ENCODE measurements around the gene PTTG1. TPM values are rescaled to one million over a fixed set of nuclear protein-coding genes. Genes with fewer than 3 reads are reported as not detected.

The PTTG1 gene
- 10 to 100 TPM in 1 of 10 donors, 1 to 10 TPM in 4, under 1 TPM in 4, not detected in 1; 0.32 to 17.5 (median 1.4) TPM for total RNA-seq
- 1 to 10 TPM; 2.6 to 8.7 TPM for polyA plus RNA-seq
- long read RNA-seq, donor 1, partial matches to known transcripts, result 0 of 2 reads
- long read RNA-seq, donor 1, other reads (novel, unspliced or antisense), result 0 of 2 reads
- long read RNA-seq, donor 2, result 0 reads
- long read RNA-seq, donor 3, result 0 reads

DNA sequence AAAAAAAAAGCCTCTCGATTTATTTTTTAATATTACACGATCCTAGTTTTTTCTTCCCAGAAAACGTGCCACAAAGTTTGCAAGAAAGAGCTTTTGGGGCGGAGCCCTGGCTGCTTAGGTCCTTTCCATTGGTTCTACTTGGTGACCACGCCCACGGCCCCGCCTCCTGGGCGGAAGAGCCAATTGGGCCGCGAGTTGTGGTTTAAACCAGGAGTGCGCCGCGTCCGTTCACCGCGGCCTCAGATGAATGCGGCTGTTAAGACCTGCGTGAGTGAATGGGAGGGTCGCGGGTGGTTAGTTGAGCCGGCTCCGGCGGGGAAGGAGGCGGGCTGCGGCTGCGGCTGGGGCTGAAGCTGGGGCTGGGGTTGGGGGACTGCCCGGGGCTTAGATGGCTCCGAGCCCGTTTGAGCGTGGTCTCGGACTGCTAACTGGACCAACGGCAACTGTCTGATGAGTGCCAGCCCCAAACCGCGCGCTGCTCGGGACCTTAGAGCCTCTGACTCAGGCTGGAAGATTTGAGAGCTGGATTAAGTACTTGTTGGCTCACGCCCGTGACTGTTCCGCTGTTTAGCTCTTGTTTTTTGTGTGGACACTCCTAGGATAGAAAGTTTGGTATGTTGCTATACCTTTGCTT lies at the start of gene PTTG1:
Gene PTTG1, plus strand, starts transcription at position 231 of the 634 bp plus-strand sequence. CDS start 458 bp downstream, outside the sequence.
- Histone ChIP-seq H3K27me3 (no peaks in the 10 kb centered on the region), H3K9me3 (no peaks in the 10 kb centered on the region), H3K36me3 (no peaks in the 10 kb centered on the region), H3K4me1 (peaks cover 0 to 57% (median 27%) of the 10 kb centered on the region in 9 donors), H3K27ac (peak within 1 kb of the TSS in 4 of 10 donors; percentile 6 to 80 (median 36)), H3K4me3 (peak within 1 kb of the TSS; percentile 15 to 75 (median 62))
- peak; percentile 83 to 91 (median 88) for ATAC-seq
- TF ChIP-seq, protein P1, sequence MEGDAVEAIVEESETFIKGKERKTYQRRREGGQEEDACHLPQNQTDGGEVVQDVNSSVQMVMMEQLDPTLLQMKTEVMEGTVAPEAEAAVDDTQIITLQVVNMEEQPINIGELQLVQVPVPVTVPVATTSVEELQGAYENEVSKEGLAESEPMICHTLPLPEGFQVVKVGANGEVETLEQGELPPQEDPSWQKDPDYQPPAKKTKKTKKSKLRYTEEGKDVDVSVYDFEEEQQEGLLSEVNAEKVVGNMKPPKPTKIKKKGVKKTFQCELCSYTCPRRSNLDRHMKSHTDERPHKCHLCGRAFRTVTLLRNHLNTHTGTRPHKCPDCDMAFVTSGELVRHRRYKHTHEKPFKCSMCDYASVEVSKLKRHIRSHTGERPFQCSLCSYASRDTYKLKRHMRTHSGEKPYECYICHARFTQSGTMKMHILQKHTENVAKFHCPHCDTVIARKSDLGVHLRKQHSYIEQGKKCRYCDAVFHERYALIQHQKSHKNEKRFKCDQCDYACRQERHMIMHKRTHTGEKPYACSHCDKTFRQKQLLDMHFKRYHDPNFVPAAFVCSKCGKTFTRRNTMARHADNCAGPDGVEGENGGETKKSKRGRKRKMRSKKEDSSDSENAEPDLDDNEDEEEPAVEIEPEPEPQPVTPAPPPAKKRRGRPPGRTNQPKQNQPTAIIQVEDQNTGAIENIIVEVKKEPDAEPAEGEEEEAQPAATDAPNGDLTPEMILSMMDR (IDR thresholded peaks at IDR 0.05), result no peak
- DNase-seq, result peak; percentile 94 to 95
- 1% methylated on average over 39 of the region's 39 CpGs for WGBS, 2 donors
- intact Hi-C loops (cut with DNase I), result no loop called here

DNA sequence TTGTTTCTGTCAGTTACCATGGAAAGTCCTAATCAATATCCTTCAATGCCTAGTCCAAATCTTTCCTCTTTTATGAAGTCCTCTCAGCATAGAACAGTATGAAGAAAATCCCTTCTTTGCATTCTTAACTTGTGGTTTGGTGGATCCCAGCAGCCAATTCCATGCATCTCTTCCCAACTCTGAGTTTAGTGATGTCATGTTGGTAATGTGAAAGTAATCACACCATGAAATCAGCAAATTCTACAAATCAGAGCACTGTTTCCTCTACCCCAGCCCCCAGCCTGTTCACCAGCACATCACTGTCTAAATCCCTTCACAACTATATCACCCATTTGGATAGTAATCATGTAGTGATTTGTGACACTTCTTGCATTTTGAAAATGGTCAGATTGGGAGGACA lies 46.5 kb upstream of the PTTG1 start:
- Histone ChIP-seq H3K36me3 (no peaks in the 10 kb centered on the region), H3K27me3 (peaks cover 0 to 37% (median 0%) of the 10 kb centered on the region in 7 donors), H3K4me1 (peaks cover 0 to 15% (median 6%) of the 10 kb centered on the region in 9 donors), H3K9me3 (no peaks in the 10 kb centered on the region), H3K27ac (no peak overlapping the region), H3K4me3 (no peak overlapping the region)
- TF ChIP-seq, protein P1 (IDR thresholded peaks at IDR 0.05), result no peak
- ATAC-seq (no peak), DNase-seq (no peak)
- intact Hi-C loops (cut with DNase I), result no loop called here

GRCh38 chr5:160375701-160376100 lies 46.0 kb upstream of the PTTG1 start:
- intact Hi-C loops (cut with DNase I), result no loop called here
- H3K36me3 ChIP-seq, result no peaks in the 10 kb centered on the region
- ATAC-seq (no peak), DNase-seq (no peak)
- peaks cover 0 to 10% (median 1%) of the 10 kb centered on the region in 9 donors for H3K4me1 ChIP-seq
- TF ChIP-seq, protein P1 (IDR thresholded peaks at IDR 0.05), result no peak
- peaks cover 0 to 32% (median 0%) of the 10 kb centered on the region in 7 donors for H3K27me3 ChIP-seq
- no peak overlapping the region for H3K4me3 ChIP-seq
- H3K9me3 ChIP-seq, result no peaks in the 10 kb centered on the region
- H3K27ac ChIP-seq, result no peak overlapping the region
- 70 to 72% methylated on average over 2 of the region's 2 CpGs for WGBS, 2 donors

- ATAC-seq (no peak), DNase-seq (no peak)
- Histone ChIP-seq H3K27me3 (peaks cover 0 to 30% (median 0%) of the 10 kb centered on the region in 7 donors), H3K4me1 (peaks cover 0 to 5% (median 0%) of the 10 kb centered on the region in 9 donors), H3K9me3 (no peaks in the 10 kb centered on the region), H3K4me3 (no peak overlapping the region), H3K27ac (no peak overlapping the region), H3K36me3 (no peaks in the 10 kb centered on the region)
- TF ChIP-seq, protein P1 (IDR thresholded peaks at IDR 0.05), result no peak
- intact Hi-C loops (cut with DNase I), result no loop called here
These were observed 45.2 kb upstream of the PTTG1 start for GRCh38 chr5:160376416-160376815.

All from heart right ventricle (tissue), 16 donors.